Mucosa of stomach (tissue), 1 donor: ENCODE results near the gene PLD2.

Experiments
- H3K27me3 ChIP-seq: one replicate; pipeline ENCODE4 v1.7.0; 2013; ENCODE audit warnings: mild to moderate bottlenecking, low read length; ENCODE audit not compliant: control insufficient read depth, insufficient read depth
- H3K36me3 ChIP-seq: one replicate; pipeline ENCODE4 v1.7.0; 2013; ENCODE audit warnings: low read length; ENCODE audit not compliant: control insufficient read depth, insufficient read depth
- H3K4me1 ChIP-seq: one replicate; pipeline ENCODE4 v1.7.0; 2013; ENCODE audit warnings: mild to moderate bottlenecking, low read length; ENCODE audit not compliant: control insufficient read depth, insufficient read depth
- H3K4me3 ChIP-seq: one replicate; pipeline ENCODE4 v1.7.0; 2013; ENCODE audit warnings: low read length
- H3K9ac ChIP-seq: one replicate; pipeline ENCODE4 v1.7.0; 2013; ENCODE audit warnings: mild to moderate bottlenecking, low read length, moderate library complexity
- H3K9me3 ChIP-seq: one replicate; pipeline ENCODE4 v1.7.0; 2013; ENCODE audit warnings: mild to moderate bottlenecking, low read length, moderate library complexity; ENCODE audit not compliant: control insufficient read depth
- donor health status: Pancreatic carcinoma.

PLD2 gene

DNA sequence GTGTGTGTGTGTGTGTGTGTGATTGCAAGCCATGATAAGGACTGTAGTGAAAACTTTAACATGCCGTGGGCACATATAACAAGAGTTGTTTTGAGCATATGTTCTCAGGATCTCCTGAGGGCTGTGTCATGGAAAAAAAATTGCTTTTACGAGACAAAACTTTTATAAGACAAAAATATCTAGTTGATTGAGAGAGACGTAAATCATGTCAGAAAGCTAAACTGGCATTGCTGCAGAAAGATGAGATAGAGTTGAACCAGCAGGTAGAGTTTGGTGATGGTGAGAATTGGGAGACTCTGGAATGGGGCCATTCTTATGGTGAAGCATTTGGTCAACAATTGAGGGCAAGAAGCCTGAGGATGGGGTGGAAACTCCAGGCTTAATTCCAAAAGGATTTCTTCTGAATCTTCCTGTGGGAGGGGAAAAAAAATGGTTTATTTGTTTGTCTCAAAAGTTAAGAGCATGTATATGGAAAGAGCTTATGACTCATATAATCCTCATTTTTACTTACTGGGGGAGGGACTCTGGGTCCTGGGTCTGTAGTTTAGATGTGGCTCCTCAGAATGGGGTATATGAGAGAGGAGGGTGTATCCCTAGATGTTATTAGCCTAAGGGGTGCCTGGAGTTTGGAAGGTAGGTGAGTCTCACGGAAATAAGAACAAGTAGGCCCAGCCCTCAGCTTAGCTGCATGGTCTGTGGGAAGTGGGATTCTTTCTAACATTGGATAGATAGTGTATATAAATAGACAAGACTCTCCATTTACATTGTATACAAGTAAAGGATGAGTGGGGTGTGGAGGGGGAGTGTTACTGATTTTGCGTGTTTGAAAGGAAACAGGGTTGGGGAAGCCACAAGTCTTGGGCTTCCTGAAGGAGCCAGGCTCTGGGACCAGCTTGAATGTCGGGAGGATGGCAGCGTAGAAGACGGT, 33.3 kb downstream of the PLD2 start:
- Histone ChIP-seq H3K4me1 (peaks cover 23% of the 10 kb centered on the region), H3K9me3 (no peaks in the 10 kb centered on the region), H3K9ac (no peak overlapping the region), H3K4me3 (no peak overlapping the region), H3K36me3 (no peaks in the 10 kb centered on the region), H3K27me3 (no peaks in the 10 kb centered on the region)

DNA sequence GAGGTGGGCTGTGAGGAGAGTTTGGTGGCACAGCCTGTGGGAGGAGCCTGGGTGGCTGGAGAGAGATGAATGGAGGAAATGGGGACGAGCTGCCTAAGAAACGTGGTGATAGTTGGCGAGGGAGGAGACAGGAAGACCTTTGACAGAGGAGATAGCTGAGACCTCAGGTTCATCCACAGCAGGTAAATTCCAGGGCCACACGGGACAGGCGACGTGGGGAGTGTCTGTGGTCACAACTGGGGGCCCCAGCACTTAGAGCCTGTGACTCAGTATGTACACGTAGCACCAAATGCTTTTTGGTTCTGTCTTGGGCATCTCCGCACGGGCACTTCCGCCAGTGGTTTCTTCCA, 33.9 kb downstream of the PLD2 start:
- H3K9me3 ChIP-seq: no peaks in the 10 kb centered on the region
- peaks cover 17% of the 10 kb centered on the region for H3K4me1 ChIP-seq
- H3K4me3 ChIP-seq: no peak overlapping the region
- no peak overlapping the region for H3K9ac ChIP-seq
- no peaks in the 10 kb centered on the region for H3K27me3 ChIP-seq
- no peaks in the 10 kb centered on the region for H3K36me3 ChIP-seq

DNA sequence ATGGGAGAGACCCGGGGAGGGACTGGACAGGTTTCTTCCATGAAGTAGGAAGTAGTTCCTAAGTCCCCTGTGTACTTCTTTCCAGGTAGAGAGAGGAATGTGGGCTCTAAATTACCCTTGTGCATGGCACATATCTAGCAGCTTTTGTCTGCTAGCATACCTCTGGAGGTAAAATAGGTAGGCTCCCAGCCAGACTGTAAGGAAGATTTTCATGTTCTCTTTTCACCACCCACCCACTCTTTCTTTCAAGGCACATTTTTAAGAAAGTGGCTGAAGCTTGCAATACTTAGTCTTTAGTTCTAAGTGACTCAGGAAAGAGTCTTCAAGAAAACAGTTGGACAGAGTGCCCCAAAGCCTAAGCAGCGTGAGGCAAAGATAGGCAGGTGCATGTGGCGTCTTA, 35.4 kb downstream of the PLD2 start:
- Histone ChIP-seq H3K27me3 (no peaks in the 10 kb centered on the region), H3K9me3 (no peaks in the 10 kb centered on the region), H3K9ac (no peak overlapping the region), H3K4me3 (no peak overlapping the region), H3K4me1 (peaks cover 10% of the 10 kb centered on the region), H3K36me3 (no peaks in the 10 kb centered on the region)

DNA sequence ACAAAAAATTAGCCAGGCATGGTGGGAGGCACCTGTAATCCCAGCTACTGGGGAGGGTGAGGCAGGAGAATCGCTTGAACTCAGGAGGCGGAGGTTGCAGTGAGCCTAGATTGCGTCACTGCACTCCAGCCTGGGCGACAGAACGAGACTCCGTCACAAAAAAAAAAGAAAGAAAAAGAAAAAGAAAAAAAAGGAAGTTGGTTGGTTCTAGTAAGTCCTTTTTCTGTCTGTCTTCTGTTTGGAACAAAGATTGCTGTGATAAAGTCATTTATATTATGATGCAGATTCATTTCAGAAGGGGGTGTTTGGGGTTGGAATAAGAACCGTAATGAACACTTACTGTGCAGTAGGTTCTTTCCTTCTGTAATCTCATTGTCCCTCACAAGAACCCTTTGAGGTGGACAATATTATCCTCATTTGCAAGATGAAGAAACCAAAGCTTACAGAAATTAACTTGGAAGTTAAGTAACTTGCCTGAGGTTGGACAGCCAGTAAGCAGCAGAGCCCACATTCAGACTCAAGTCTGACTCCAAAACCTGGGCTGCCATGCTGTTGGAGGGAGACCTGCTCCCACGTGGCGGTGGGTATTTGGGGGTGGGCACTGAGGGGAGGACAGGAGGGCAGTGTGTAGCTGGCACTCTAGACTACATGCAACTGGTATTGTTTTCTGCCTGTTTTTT, 36.5 kb downstream of the PLD2 start:
- Histone ChIP-seq H3K4me3 (no peak overlapping the region), H3K27me3 (no peaks in the 10 kb centered on the region), H3K9ac (no peak overlapping the region), H3K36me3 (no peaks in the 10 kb centered on the region), H3K9me3 (no peaks in the 10 kb centered on the region), H3K4me1 (peaks cover 18% of the 10 kb centered on the region)

DNA sequence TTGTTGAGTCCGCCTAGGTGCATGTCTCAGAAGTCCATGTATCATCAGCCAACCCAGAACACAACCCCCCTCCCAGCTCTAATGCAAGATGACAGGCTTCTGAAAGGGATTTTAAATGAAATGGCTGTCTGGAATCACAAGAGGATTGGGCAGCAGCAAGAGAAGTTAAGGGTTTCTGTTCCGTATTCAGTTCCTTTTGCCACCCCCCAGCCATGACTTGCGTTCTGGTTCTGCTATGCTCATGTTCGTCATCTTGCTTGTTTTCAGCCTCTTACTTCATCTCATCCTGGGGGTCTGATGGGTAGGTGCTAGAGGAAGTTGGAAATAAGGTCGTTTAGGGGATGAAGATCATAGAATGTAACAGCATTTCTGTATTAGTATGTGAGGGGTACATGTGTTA, 38.2 kb downstream of the PLD2 start:
- H3K4me3 ChIP-seq: no peak overlapping the region
- H3K36me3 ChIP-seq: no peaks in the 10 kb centered on the region
- H3K4me1 ChIP-seq: peaks cover 32% of the 10 kb centered on the region
- H3K9ac ChIP-seq: no peak overlapping the region
- no peaks in the 10 kb centered on the region for H3K9me3 ChIP-seq
- H3K27me3 ChIP-seq: no peaks in the 10 kb centered on the region

DNA sequence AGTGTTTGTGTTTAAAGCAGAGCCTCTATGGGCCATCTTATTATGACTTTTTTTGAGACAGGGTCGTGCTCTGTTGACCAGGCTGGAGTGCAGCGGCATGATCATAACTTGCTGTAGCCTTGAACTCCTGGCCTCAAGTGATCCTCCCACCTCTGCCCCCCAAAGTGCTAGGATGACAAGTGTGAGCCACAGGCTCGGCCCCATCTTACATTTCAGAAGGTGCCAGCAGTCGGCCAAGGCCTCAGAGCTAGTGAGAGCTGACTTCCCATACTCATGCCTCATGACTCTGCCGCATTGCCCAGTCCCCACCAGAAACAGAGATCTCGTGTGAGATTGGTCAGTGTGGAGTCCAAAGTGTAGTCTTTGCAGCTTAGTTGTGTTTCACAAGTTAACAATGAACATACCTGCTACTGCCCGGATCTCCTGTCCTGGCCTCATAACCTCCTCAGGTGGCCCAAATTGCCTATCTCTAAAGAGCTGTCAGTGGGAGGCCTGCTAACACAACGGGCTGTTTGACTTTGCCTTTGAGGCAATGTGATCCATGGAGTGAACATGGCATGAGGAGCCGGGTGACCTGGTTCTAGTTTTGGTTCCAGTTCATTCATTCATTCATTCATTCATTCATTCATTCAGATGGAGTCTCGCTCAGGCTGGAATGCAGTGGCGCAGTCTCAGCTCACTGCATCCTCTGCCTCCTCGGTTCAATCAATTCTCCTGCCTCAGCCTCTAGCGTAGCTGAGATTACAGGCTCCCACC, 39.9 kb downstream of the PLD2 start:
- Histone ChIP-seq H3K36me3 (no peaks in the 10 kb centered on the region), H3K9me3 (no peaks in the 10 kb centered on the region), H3K9ac (no peak overlapping the region), H3K4me1 (peaks cover 31% of the 10 kb centered on the region), H3K4me3 (no peak overlapping the region), H3K27me3 (no peaks in the 10 kb centered on the region)

DNA sequence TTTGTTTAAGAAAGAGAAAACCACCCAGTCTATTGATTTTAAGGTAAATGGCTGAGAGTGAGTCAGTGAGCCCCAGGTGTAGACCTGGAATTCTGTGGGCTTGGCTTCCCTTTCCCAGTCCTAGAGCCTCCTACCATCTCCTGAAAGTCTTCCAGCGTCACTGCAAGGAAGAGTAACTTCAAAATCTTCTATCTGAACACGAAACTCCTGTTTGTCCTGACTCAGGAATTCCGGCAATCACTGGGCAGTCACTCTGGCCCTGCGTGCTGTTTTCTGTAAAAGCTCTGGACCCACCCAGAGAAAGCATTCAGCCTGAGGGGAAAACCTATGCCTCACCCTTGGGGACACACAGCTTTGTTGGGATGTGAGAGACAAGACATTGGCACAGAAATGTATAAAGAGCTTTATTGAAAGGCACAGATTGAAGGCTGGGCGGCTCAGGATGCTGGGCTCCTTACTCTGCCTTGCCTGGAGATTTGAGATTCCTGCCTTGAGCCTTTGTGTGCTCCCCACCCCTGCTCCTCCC, 42.1 kb downstream of the PLD2 start:
- H3K27me3 ChIP-seq: no peaks in the 10 kb centered on the region
- H3K4me3 ChIP-seq: no peak overlapping the region
- peaks cover 31% of the 10 kb centered on the region for H3K4me1 ChIP-seq
- no peaks in the 10 kb centered on the region for H3K9me3 ChIP-seq
- no peaks in the 10 kb centered on the region for H3K36me3 ChIP-seq
- no peak overlapping the region for H3K9ac ChIP-seq

DNA sequence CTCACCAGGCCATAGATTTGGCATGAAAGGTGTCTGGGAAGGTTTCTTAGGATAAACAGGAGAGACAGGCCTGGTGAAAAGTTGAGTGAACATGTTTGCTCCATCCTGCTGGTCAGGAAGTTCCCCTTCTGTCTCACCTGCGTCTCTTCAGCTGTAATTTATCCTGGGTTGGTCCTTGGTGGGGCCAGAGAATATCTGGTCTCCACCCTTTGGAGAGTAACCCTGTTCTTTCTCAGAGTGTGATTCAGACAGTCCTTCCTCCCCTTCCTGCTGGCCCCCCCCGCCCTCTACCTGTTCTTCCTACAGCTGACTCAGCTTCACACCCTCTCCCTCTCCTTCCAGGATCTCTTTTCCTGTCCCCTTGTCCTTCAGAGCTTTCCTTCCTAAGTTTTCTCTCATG, 43.3 kb downstream of the PLD2 start:
- no peaks in the 10 kb centered on the region for H3K9me3 ChIP-seq
- H3K4me3 ChIP-seq: no peak overlapping the region
- no peaks in the 10 kb centered on the region for H3K27me3 ChIP-seq
- H3K9ac ChIP-seq: no peak overlapping the region
- H3K4me1 ChIP-seq: peaks cover 31% of the 10 kb centered on the region
- H3K36me3 ChIP-seq: no peaks in the 10 kb centered on the region

DNA sequence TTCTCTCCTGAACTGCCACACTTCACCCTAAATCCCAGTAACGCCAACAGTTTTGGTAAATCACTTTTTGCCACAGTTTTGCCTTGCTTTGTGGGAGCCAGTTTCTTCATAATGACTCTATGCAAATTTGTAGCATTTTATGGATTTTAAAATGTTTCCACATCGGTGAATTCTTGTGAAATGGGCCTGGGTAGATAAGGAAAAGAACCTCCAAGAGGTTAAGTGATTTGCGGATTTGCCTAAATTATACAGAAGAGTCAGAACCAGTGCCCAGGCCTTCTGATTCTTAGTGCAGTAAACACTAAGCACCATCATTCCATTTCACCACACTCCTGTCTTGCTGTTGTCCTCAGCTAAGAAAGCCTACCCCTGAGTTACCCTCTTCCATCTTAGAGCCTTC, 44.1 kb downstream of the PLD2 start:
- H3K4me1 ChIP-seq: peaks cover 31% of the 10 kb centered on the region
- H3K9ac ChIP-seq: no peak overlapping the region
- H3K36me3 ChIP-seq: no peaks in the 10 kb centered on the region
- no peaks in the 10 kb centered on the region for H3K27me3 ChIP-seq
- H3K9me3 ChIP-seq: no peaks in the 10 kb centered on the region
- no peak overlapping the region for H3K4me3 ChIP-seq

DNA sequence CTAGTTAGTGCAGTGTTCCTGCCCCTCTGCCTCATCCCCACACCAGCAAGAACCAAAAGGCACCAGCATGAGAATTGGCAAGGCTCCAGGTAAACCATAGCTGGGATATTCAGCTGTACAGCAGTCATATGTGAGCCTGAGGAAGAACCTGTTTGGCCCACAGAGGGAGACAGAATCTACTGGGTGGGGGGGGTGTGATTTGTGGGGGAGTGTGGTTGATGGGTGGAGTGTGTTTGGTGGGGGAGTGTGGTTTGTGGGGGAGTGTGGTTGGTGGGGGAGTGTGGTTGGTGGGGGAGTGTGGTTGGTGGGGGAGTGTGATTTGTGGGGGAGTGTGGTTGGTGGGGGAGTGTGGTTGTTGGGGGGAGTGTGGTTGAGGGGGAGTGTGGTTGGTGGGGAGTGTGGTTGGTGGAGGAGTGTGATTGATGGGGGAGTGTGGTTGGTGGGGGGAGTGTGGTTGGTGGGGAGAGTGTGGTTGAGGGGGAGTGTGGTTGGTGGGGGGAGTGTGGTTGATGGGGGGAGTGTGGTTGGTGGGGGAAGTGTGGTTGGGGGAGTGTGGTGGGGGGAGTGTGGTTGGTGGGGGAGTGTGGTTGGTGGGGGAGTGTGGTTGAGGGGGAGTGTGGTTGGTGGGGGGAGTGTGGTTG, 45.7 kb downstream of the PLD2 start:
- H3K4me3 ChIP-seq: no peak overlapping the region
- peaks cover 33% of the 10 kb centered on the region for H3K4me1 ChIP-seq
- H3K9me3 ChIP-seq: no peaks in the 10 kb centered on the region
- H3K9ac ChIP-seq: no peak overlapping the region
- no peaks in the 10 kb centered on the region for H3K27me3 ChIP-seq
- H3K36me3 ChIP-seq: no peaks in the 10 kb centered on the region

DNA sequence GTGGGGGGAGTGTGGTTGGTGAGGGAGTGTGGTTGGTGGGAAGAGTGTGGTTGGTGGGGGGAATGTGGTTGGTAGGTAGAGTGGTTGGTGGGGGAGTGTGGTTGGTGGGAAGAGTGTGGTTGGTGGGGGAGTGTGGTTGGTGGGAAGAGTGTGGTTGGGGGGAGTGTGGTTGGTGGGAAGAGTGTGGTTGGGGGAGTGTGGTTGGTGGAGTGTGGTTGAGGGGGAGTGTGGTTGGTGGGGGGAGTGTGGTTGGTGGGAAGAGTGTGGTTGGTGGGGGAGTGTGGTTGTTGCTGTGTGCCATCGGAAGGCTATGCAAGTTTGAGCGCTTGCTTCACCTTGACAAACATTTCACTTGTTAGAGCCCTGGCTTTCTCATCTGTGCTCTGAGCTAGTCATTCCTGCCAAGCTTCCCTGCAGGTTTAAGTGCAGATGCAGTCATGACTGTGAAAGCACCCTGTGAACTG, 46.3 kb downstream of the PLD2 start:
- Histone ChIP-seq H3K4me1 (peaks cover 33% of the 10 kb centered on the region), H3K27me3 (no peaks in the 10 kb centered on the region), H3K9me3 (no peaks in the 10 kb centered on the region), H3K36me3 (no peaks in the 10 kb centered on the region), H3K9ac (no peak overlapping the region), H3K4me3 (no peak overlapping the region)
